KMS-11 (cell line): ENCODE data around the gene EPB41L1.
A peak's percentile ranks its signal among the peaks of the same experiment; 100 is the strongest.

Source experiments
- H2AFZ ChIP-seq: fragments of 200-600 bp; sonication (generic); 2 replicates; pipeline ENCODE4 v1.6.1; 2016; ENCODE audit warnings: antibody characterized with exemption, mixed run types, low read depth
- H3K27ac ChIP-seq: fragments of 200-600 bp; sonication (generic); 2 replicates; pipeline ENCODE4 v1.6.1; 2016; ENCODE audit warnings: mild to moderate bottlenecking, mixed run types
- H3K27me3 ChIP-seq: fragments of 200-600 bp; sonication (generic); 2 replicates; pipeline ENCODE4 v1.6.1; 2017; ENCODE audit warnings: mild to moderate bottlenecking, low read depth, mixed run types, moderate library complexity; ENCODE audit not compliant: insufficient read depth
- H3K36me3 ChIP-seq: fragments of 200-600 bp; sonication (generic); 2 replicates; pipeline ENCODE4 v1.6.1; 2017; ENCODE audit warnings: mild to moderate bottlenecking, mixed run types; ENCODE audit not compliant: insufficient read depth
- H3K4me1 ChIP-seq: fragments of 200-600 bp; sonication (generic); 2 replicates; pipeline ENCODE4 v1.6.1; 2016; ENCODE audit warnings: mild to moderate bottlenecking, low read depth, mixed run types; ENCODE audit not compliant: poor library complexity, severe bottlenecking
- H3K4me2 ChIP-seq: fragments of 200-600 bp; sonication (generic); 2 replicates; pipeline ENCODE4 v1.7.0; 2016; ENCODE audit warnings: mild to moderate bottlenecking, mixed run types
- H3K4me3 ChIP-seq: fragments of 200-600 bp; sonication (generic); IDR thresholded peaks from 2 replicates; pipeline ENCODE4 v1.6.1; 2017; ENCODE audit warnings: low read depth, low read length, mixed read lengths; ENCODE audit not compliant: insufficient read depth
- H3K79me2 ChIP-seq: fragments of 200-600 bp; sonication (generic); 2 replicates; pipeline ENCODE4 v1.6.1; 2016; ENCODE audit warnings: low read depth, mixed run types; ENCODE audit not compliant: insufficient read depth
- H3K9ac ChIP-seq: fragments of 200-600 bp; sonication (generic); 2 replicates; pipeline ENCODE4 v1.6.1; 2016; ENCODE audit warnings: mild to moderate bottlenecking, mixed run types
- H4K20me1 ChIP-seq: fragments of 200-600 bp; sonication (generic); 2 replicates; pipeline ENCODE4 v1.6.1; 2016; ENCODE audit warnings: mild to moderate bottlenecking, mixed run types; ENCODE audit not compliant: insufficient read depth
- CTCF ChIP-seq: fragments of 200-600 bp; sonication (generic); conservative IDR thresholded peaks from 2 replicates; pipeline ENCODE4 v1.6.1; 2017; ENCODE audit warnings: low read depth, mild to moderate bottlenecking, antibody characterized with exemption, low read length, moderate library complexity, mixed read lengths

The EPB41L1 gene

GRCh38 chr20:36147690-36148089 is 6.8 kb upstream of the EPB41L1 start:
- Histone ChIP-seq H3K36me3 (no peaks in the 10 kb centered on the region), H3K9ac (no peak overlapping the region), H3K4me2 (peak overlapping the region; percentile 98; the same call in 1 of the 2 replicates), H3K27me3 (no peaks in the 10 kb centered on the region), H3K4me1 (peaks cover 54% of the 10 kb centered on the region), H4K20me1 (no peaks in the 10 kb centered on the region), H3K27ac (no peak overlapping the region), H3K79me2 (no peaks in the 10 kb centered on the region), H2AFZ (no peak overlapping the region), H3K4me3 (no peak overlapping the region)
- no peak for TF ChIP-seq CTCF

- no peak for TF ChIP-seq CTCF
- Histone ChIP-seq H3K4me1 (peaks cover 49% of the 10 kb centered on the region), H3K4me2 (no peak overlapping the region), H3K4me3 (no peak overlapping the region), H3K9ac (no peak overlapping the region), H4K20me1 (no peaks in the 10 kb centered on the region), H3K27ac (no peak overlapping the region), H2AFZ (no peak overlapping the region), H3K36me3 (no peaks in the 10 kb centered on the region), H3K27me3 (no peaks in the 10 kb centered on the region), H3K79me2 (no peaks in the 10 kb centered on the region)
Observed at GRCh38 chr20:36148439-36148838, 6.1 kb upstream of the EPB41L1 start.

- Histone ChIP-seq H3K27me3 (no peaks in the 10 kb centered on the region), H3K36me3 (no peaks in the 10 kb centered on the region), H3K9ac (no peak overlapping the region), H3K79me2 (no peaks in the 10 kb centered on the region), H3K4me3 (no peak overlapping the region), H3K4me2 (no peak overlapping the region), H3K4me1 (peaks cover 49% of the 10 kb centered on the region), H4K20me1 (no peaks in the 10 kb centered on the region), H2AFZ (no peak overlapping the region), H3K27ac (no peak overlapping the region)
- TF ChIP-seq CTCF: no peak
Observed at GRCh38 chr20:36149012-36149411, 5.5 kb upstream of the EPB41L1 start.

- no peaks in the 10 kb centered on the region for H3K79me2 ChIP-seq
- H2AFZ ChIP-seq: no peak overlapping the region
- TF ChIP-seq CTCF: no peak
- H3K27ac ChIP-seq: no peak overlapping the region
- no peak overlapping the region for H3K4me3 ChIP-seq
- H3K36me3 ChIP-seq: no peaks in the 10 kb centered on the region
- no peaks in the 10 kb centered on the region for H4K20me1 ChIP-seq
- peaks cover 48% of the 10 kb centered on the region for H3K4me1 ChIP-seq
- H3K27me3 ChIP-seq: no peaks in the 10 kb centered on the region
- no peak overlapping the region for H3K4me2 ChIP-seq
- H3K9ac ChIP-seq: no peak overlapping the region
Observed at GRCh38 chr20:36149469-36149868, 5.1 kb upstream of the EPB41L1 start.

GRCh38 chr20:36150489-36150846 is 4.1 kb upstream of the EPB41L1 start:
- no peaks in the 10 kb centered on the region for H3K36me3 ChIP-seq
- H2AFZ ChIP-seq: no peak overlapping the region
- TF ChIP-seq CTCF: no peak
- H3K4me2 ChIP-seq: no peak overlapping the region
- no peaks in the 10 kb centered on the region for H4K20me1 ChIP-seq
- peaks cover 41% of the 10 kb centered on the region for H3K4me1 ChIP-seq
- no peak overlapping the region for H3K9ac ChIP-seq
- no peak overlapping the region for H3K27ac ChIP-seq
- H3K79me2 ChIP-seq: no peaks in the 10 kb centered on the region
- H3K4me3 ChIP-seq: no peak overlapping the region
- H3K27me3 ChIP-seq: no peaks in the 10 kb centered on the region
